Activated T-cell treated with anti-CD3 and anti-CD28 coated beads, Interleukin-2, amount 50 U/mL, for 72 hours (primary cell): ENCODE measurements around the gene SLIT3. TPM values are rescaled to one million over a fixed set of nuclear protein-coding genes. Genes with fewer than 3 reads are reported as not detected.

ENCODE experiments used
- ATAC-seq, 2 donors: fragments of 150-1000 bp; cut with Tn5 transposase; replicated peaks in 1 of 2; 2 replicates each; pipeline ENCODE4 v1.10.0; 2021; ENCODE audit warnings: moderate library complexity in 2 of 2, mild to moderate bottlenecking in 1 of 2
- DNase-seq, 2 donors: peaks; one replicate each; pipeline ENCODE4 v3.0.0; 2021 to 2022; ENCODE audit warnings: mixed read lengths in 1 of 2
- H3K27ac Mint-ChIP-seq: one replicate; pipeline ENCODE4 v1.8.0; 2022; ENCODE audit warnings: mild to moderate bottlenecking, moderate library complexity, mixed read lengths
- H3K27me3 Mint-ChIP-seq: one replicate; pipeline ENCODE4 v1.8.0; 2022; ENCODE audit warnings: low read depth, mixed read lengths
- H3K36me3 Mint-ChIP-seq, 2 donors: one replicate each; pipeline ENCODE4 v1.8.0; 2022; ENCODE audit warnings: mixed read lengths in 2 of 2, mild to moderate bottlenecking in 1 of 2; ENCODE audit not compliant: insufficient read depth in 2 of 2
- H3K4me1 Mint-ChIP-seq: one replicate; pipeline ENCODE4 v1.8.0; 2022; ENCODE audit warnings: low read depth, mixed read lengths
- H3K4me3 Mint-ChIP-seq, 2 donors: one replicate each; pipeline ENCODE4 v1.8.0; 2022; ENCODE audit warnings: mild to moderate bottlenecking in 2 of 2, mixed read lengths in 2 of 2, moderate library complexity in 2 of 2
- H3K9me3 Mint-ChIP-seq, 2 donors: one replicate each; pipeline ENCODE4 v1.8.0; 2022; ENCODE audit warnings: mixed read lengths in 2 of 2
- total RNA-seq, 2 donors: library from RNA; stranded (reverse); gene quantifications; one replicate each; pipeline ENCODE4 v1.2.3, GENCODE V29; 2022

The SLIT3 gene
- total RNA-seq, 2 donors from 2014 or later = 1.7 to 3.1 TPM

- no peak overlapping the region for H3K27ac Mint-ChIP-seq
- H3K9me3 Mint-ChIP-seq = no peaks in the 10 kb centered on the region
- H3K36me3 Mint-ChIP-seq = no peaks in the 10 kb centered on the region
- no peaks in the 10 kb centered on the region for H3K27me3 Mint-ChIP-seq
- peaks cover 31% of the 10 kb centered on the region for H3K4me1 Mint-ChIP-seq
- ATAC-seq (no peak), DNase-seq (no peak)
- no peak overlapping the region for H3K4me3 Mint-ChIP-seq
Measured at GRCh38 chr5:168680395-168680794, 620.5 kb downstream of the SLIT3 start.

GRCh38 chr5:168679515-168679920 lies 621.4 kb downstream of the SLIT3 start:
- no peak overlapping the region for H3K27ac Mint-ChIP-seq
- DNase-seq (peak; percentile 56 to 65), ATAC-seq (peak; percentile 27 to 32)
- H3K4me3 Mint-ChIP-seq = no peak overlapping the region
- H3K4me1 Mint-ChIP-seq = peaks cover 31% of the 10 kb centered on the region
- no peaks in the 10 kb centered on the region for H3K27me3 Mint-ChIP-seq
- H3K9me3 Mint-ChIP-seq = no peaks in the 10 kb centered on the region
- H3K36me3 Mint-ChIP-seq = no peaks in the 10 kb centered on the region

- no peak overlapping the region for H3K4me3 Mint-ChIP-seq
- H3K27ac Mint-ChIP-seq = no peak overlapping the region
- H3K4me1 Mint-ChIP-seq = peaks cover 10% of the 10 kb centered on the region
- DNase-seq (no peak), ATAC-seq (no peak)
- no peaks in the 10 kb centered on the region for H3K9me3 Mint-ChIP-seq
- no peaks in the 10 kb centered on the region for H3K36me3 Mint-ChIP-seq
- no peaks in the 10 kb centered on the region for H3K27me3 Mint-ChIP-seq
Measured at GRCh38 chr5:168676501-168676900, 624.4 kb downstream of the SLIT3 start.

- Mint-ChIP-seq H3K27me3 (no peaks in the 10 kb centered on the region), H3K9me3 (no peaks in the 10 kb centered on the region), H3K36me3 (no peaks in the 10 kb centered on the region), H3K27ac (no peak overlapping the region), H3K4me3 (no peak overlapping the region), H3K4me1 (peaks cover 5% of the 10 kb centered on the region)
- ATAC-seq (no peak), DNase-seq (no peak)
Measured at GRCh38 chr5:168675883-168676408, 625.0 kb downstream of the SLIT3 start.

GRCh38 chr5:168674893-168675482 lies 626.0 kb downstream of the SLIT3 start:
- H3K27ac Mint-ChIP-seq = no peak overlapping the region
- ATAC-seq (no peak), DNase-seq (no peak)
- H3K27me3 Mint-ChIP-seq = no peaks in the 10 kb centered on the region
- no peaks in the 10 kb centered on the region for H3K9me3 Mint-ChIP-seq
- no peaks in the 10 kb centered on the region for H3K4me1 Mint-ChIP-seq
- H3K36me3 Mint-ChIP-seq = no peaks in the 10 kb centered on the region
- H3K4me3 Mint-ChIP-seq = no peak overlapping the region

GRCh38 chr5:168672888-168673287 lies 628.1 kb downstream of the SLIT3 start:
- Mint-ChIP-seq H3K9me3 (no peaks in the 10 kb centered on the region), H3K4me1 (no peaks in the 10 kb centered on the region), H3K36me3 (no peaks in the 10 kb centered on the region), H3K4me3 (no peak overlapping the region), H3K27ac (no peak overlapping the region), H3K27me3 (no peaks in the 10 kb centered on the region)
- DNase-seq = no peak
- ATAC-seq = no peak

- no peak overlapping the region for H3K4me3 Mint-ChIP-seq
- H3K4me1 Mint-ChIP-seq = no peaks in the 10 kb centered on the region
- ATAC-seq (no peak), DNase-seq (no peak)
- no peaks in the 10 kb centered on the region for H3K36me3 Mint-ChIP-seq
- H3K27ac Mint-ChIP-seq = no peak overlapping the region
- no peaks in the 10 kb centered on the region for H3K27me3 Mint-ChIP-seq
- no peaks in the 10 kb centered on the region for H3K9me3 Mint-ChIP-seq
Measured at GRCh38 chr5:168672016-168672415, 628.9 kb downstream of the SLIT3 start.

- H3K27me3 Mint-ChIP-seq = no peaks in the 10 kb centered on the region
- no peaks in the 10 kb centered on the region for H3K4me1 Mint-ChIP-seq
- no peak overlapping the region for H3K27ac Mint-ChIP-seq
- ATAC-seq = no peak
- H3K9me3 Mint-ChIP-seq = no peaks in the 10 kb centered on the region
- no peaks in the 10 kb centered on the region for H3K36me3 Mint-ChIP-seq
- H3K4me3 Mint-ChIP-seq = no peak overlapping the region
- DNase-seq = no peak
Measured at GRCh38 chr5:168670881-168671575, 629.9 kb downstream of the SLIT3 start.

- H3K4me1 Mint-ChIP-seq = no peaks in the 10 kb centered on the region
- ATAC-seq = no peak
Measured at GRCh38 chr5:168669668-168670378, 631.1 kb downstream of the SLIT3 start.

GRCh38 chr5:168669156-168669555 lies 631.8 kb downstream of the SLIT3 start:
- Mint-ChIP-seq H3K27me3 (peaks cover 8% of the 10 kb centered on the region), H3K4me3 (no peak overlapping the region), H3K4me1 (no peaks in the 10 kb centered on the region), H3K9me3 (no peaks in the 10 kb centered on the region), H3K36me3 (no peaks in the 10 kb centered on the region), H3K27ac (no peak overlapping the region)
- DNase-seq (no peak), ATAC-seq (no peak)

More at GRCh38 chr5:168669668-168670378, 631.1 kb downstream of the SLIT3 start:
- H3K27ac Mint-ChIP-seq = no peak overlapping the region
- H3K9me3 Mint-ChIP-seq = no peaks in the 10 kb centered on the region
- no peaks in the 10 kb centered on the region for H3K36me3 Mint-ChIP-seq
- DNase-seq = no peak
- H3K27me3 Mint-ChIP-seq = peaks cover 2% of the 10 kb centered on the region
- H3K4me3 Mint-ChIP-seq = no peak overlapping the region

- no peaks in the 10 kb centered on the region for H3K36me3 Mint-ChIP-seq
- H3K4me3 Mint-ChIP-seq = no peak overlapping the region
- no peaks in the 10 kb centered on the region for H3K4me1 Mint-ChIP-seq
- ATAC-seq (no peak), DNase-seq (no peak)
- H3K27ac Mint-ChIP-seq = no peak overlapping the region
- no peaks in the 10 kb centered on the region for H3K9me3 Mint-ChIP-seq
- H3K27me3 Mint-ChIP-seq = peaks cover 8% of the 10 kb centered on the region
Measured at GRCh38 chr5:168668078-168668477, 632.9 kb downstream of the SLIT3 start.

GRCh38 chr5:168667301-168667840 lies 633.6 kb downstream of the SLIT3 start:
- peaks cover 14% of the 10 kb centered on the region for H3K27me3 Mint-ChIP-seq
- ATAC-seq = no peak
- H3K4me1 Mint-ChIP-seq = no peaks in the 10 kb centered on the region
- H3K36me3 Mint-ChIP-seq = no peaks in the 10 kb centered on the region
- H3K4me3 Mint-ChIP-seq = no peak overlapping the region
- no peak overlapping the region for H3K27ac Mint-ChIP-seq
- DNase-seq = no peak
- no peaks in the 10 kb centered on the region for H3K9me3 Mint-ChIP-seq

GRCh38 chr5:168666356-168666755 lies 634.6 kb downstream of the SLIT3 start:
- Mint-ChIP-seq H3K4me1 (no peaks in the 10 kb centered on the region), H3K9me3 (no peaks in the 10 kb centered on the region), H3K27me3 (peaks cover 17% of the 10 kb centered on the region), H3K27ac (no peak overlapping the region), H3K36me3 (no peaks in the 10 kb centered on the region), H3K4me3 (no peak overlapping the region)
- no peak for ATAC-seq
- no peak for DNase-seq
